Limb (tissue), 2 donors: Measurements from ENCODE around the gene NIM1K.
A peak's percentile ranks its signal among the peaks of the same experiment; 100 is the strongest.
"Not testable (repeated sequence)": the region's sequence is repeated elsewhere in the genome, so short reads cannot be mapped to it uniquely, and the experiment has no call there.

ENCODE experiments used
- DNase-seq, 2 donors: peaks; one replicate each; pipeline ENCODE4 v3.0.0-alpha.2; 2016; ENCODE audit errors: extremely low spot score in 2 of 2

NIM1K gene

DNA sequence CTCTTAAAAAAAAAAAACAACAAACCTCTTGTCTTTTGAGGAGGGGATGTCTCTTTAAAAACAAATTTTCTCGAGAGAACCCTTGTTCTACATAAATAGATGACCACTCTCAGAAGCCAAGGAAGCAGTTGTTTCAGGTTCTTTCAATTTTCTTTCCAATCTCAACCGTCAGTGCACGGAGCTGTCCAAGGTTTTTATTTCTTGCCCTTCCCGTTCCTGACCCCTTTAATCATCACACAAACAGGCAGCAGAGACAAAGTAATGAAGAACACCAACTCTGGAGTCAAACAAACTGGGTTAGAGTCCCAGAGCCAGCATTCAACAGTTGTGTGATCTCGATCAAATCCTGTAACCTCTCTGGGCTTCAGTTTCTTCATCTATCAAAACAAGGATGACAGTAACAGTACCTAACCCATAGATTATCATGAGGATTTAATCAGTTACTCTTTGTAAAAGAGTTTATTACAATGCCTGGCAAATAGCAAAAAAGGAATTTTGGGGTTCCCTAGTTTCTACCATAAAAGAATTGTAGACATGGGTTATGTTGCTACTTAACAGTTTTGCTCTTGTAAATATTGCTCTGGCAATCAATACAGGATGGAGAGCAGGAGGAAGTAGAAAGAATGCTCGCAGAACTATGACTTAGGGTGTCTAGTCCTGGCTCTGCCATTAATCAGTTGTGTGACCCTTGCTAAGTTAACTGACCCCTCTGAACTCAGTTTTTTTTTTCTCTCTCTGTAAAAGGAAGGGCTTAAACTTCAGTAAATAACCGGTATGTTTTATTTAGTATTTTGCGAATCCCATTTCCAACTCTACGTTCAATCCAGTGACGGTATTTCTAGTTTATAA is 1.0 kb upstream of the NIM1K start:
- no peak for DNase-seq

DNA sequence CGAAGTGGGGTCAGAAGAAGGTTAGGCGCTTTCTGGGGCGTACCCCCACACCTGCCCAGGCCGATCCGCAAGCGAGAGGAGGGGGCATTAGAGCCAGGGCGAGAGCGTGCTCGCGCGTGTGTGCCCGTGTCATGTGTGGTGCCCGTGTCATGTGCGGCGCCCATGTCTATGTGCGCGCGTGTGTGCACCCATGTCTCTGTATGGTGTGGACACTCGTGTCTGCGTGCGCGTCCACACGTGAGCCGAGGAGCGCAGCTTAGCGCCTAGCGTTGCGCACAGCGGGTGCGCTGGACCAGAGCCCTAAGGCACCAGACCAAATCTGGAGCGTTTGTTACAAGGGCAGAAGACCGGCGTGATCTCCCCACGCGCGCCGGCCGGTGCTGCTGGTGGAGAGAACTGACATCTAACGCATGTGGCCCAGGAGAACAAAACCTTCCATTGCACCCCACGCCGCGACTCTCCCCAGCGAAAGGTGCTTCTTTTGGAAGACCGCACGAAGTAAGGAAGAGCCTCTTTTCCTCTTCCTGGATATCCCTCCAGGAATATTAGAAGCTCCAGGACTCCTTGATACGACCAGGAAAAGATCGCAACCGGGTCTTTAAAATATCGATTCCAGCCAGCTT is 644 bp downstream of the NIM1K start:
- DNase-seq = peak in 1 of 2 donors; percentile 53

DNA sequence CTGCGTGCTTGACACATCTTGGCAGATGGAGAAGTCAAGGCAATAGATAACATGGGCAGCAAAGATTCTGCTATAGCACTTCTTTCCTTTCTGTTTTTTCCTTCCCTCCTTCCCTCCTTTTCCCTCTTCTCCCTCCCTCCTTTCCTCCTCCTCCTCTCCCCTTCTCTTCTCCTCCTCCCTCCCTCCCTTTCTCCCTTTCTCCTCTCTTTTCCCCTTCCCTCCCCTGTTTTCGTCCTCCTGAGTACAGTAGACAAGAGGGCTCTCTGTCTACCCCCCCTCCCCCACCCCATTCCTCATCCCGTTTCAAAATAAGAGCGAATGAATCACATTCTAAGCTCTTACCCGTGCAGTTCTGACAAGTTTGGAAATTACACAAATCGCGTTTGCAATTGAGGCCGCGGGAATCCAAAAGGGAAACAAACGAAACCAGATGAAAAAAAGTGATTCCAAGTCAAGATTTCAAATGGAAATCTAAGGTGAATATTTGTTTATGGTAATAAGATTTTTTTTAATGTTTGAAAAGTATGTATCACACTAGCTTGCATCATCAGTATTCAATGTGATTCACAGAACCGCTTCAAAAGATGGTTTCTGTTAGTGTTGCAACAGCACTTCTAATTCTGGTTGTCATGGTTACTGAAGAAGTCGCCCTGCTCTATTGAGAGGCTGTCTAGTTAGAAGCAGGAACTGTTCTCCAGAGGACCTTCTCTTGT is 1.3 kb downstream of the NIM1K start:
- peak; percentile 47 to 68 for DNase-seq

GRCh38 chr5:43193894-43194265 is 1.9 kb downstream of the NIM1K start:
- peak in 1 of 2 donors; percentile 38 for DNase-seq

- DNase-seq = no peak
These were observed 3.7 kb downstream of the NIM1K start for GRCh38 chr5:43195670-43196265.

GRCh38 chr5:43197535-43197934 is 5.5 kb downstream of the NIM1K start:
- DNase-seq = no peak

- DNase-seq = not testable (repeated sequence)
These were observed 9.4 kb downstream of the NIM1K start for GRCh38 chr5:43201442-43201841.

DNA sequence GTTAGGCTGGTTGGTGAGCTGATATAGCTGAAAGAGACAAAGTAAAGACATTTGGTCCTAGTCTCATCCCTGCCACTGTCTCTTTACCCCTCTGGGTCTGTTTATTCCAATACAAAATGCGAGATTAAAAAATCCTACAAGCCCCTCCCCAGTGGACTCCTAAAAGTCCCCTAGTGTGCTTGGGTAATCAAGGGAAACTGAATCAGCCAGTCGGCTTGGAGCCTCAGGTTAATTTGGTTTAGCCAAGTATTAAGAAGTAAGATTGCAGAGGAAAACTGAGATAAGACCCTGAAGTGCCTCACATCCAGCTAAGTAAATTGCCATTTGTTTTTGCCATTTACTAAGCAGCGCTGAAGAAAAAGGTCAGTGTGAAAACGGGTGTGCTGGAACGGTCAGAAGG is 10.4 kb downstream of the NIM1K start:
- no peak for DNase-seq

GRCh38 chr5:43203373-43203772 is 11.3 kb downstream of the NIM1K start:
- no peak for DNase-seq

- no peak for DNase-seq
These were observed 12.9 kb downstream of the NIM1K start for GRCh38 chr5:43204958-43205357.

- DNase-seq = no peak
These were observed 15.6 kb downstream of the NIM1K start for GRCh38 chr5:43207601-43208000.

GRCh38 chr5:43208658-43209057 is 16.6 kb downstream of the NIM1K start:
- DNase-seq = no peak

GRCh38 chr5:43209060-43209459 is 17.0 kb downstream of the NIM1K start:
- DNase-seq = no peak

- DNase-seq = no peak
These were observed 17.8 kb downstream of the NIM1K start for GRCh38 chr5:43209833-43210232.

GRCh38 chr5:43210570-43210969 is 18.5 kb downstream of the NIM1K start:
- DNase-seq = no peak

DNA sequence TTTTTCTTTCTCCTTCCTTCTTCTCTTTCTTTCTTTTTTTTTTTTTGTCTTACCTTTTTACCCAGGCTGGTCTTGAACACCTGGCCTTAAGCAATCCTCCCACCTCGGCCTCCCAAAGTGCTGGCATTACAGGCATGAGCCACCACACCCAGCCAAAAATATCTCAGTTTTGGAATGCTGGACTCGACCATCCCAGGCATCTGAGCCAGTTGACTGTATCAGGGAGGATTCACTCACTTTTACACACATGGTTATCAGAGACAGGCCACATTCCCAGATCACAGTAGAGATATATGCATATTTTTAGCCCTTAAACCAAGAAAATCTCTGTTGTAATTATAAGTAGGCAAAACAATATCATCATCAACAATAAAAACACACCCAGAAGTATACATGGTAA is 21.9 kb downstream of the NIM1K start:
- no peak for DNase-seq

DNA sequence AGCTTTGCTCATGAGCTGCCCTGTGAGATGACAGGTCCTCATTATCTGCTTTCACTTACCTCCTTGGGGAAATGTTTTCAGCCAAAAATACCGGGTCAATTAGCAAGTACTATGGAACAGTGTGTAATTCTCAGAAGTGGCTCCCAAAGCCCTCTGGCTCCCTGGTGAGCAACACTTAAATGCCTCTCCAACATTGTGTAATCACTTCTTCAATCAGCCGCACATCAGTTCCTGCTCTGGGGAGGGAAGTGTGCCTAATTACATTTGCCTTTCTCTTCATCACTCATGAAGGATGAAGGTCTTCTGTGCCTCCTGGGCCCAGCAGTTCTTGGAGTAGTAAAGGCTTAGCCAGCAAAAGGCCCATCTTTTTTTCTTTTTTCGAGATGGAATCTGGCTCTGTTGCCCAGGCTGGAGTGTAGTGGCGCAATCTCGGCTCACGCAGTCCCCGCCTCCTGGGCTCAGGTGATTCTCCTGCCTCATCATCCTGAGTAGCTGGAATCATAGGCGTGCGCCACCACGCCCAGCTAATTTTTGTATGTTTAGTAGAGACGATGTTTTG is 23.1 kb downstream of the NIM1K start:
- no peak for DNase-seq

- no peak for DNase-seq
These were observed 24.9 kb downstream of the NIM1K start for GRCh38 chr5:43216941-43217340.

DNA sequence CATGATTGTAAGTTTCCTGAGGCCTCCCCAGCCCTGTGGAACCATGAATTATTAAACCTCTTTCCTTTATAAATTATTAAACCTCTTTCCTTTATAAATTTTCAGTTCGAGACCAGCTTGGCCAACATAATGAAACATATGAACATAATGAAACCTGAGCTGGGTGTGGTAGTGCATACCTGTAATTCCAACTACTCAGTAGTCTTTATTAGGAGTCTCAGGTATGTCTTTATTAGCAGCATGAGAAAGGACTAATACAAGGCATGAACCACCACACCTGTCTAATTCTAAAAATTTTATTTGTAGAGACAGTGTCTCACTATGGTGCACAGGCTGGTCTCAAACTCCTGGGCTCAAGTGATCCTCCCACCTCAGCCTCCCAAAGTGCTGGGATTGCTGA is 27.1 kb downstream of the NIM1K start:
- no peak for DNase-seq

- DNase-seq = no peak
These were observed 29.5 kb downstream of the NIM1K start for GRCh38 chr5:43221502-43221901.

GRCh38 chr5:43225649-43226245 is 33.7 kb downstream of the NIM1K start:
- no peak for DNase-seq
